NCI-H345 (cell line): ENCODE data around the gene UBN1.

Experiments
- DNase-seq: peaks from one replicate; lab custom pipeline; 2025; lab: John Stamatoyannopoulos, UW

UBN1 gene

DNA sequence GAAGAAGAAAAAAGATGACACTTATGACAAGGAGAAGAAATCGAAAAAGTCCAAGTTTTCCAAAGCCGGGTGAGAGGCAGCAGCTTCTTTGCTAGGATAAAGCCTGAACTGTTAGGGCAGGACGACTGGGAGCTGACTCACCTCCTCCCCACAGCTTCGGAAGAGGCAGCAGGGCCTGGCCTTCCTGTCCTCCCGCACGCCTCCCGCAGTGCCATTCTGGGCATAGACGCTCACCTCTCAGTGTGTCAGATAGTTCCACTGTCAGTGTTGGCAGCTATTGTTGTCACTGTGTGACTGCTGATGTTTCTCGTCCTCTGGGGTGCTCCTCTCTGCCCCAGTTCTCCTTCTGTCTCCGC lies 12.6 kb downstream of the UBN1 start:
- no peak for DNase-seq

DNA sequence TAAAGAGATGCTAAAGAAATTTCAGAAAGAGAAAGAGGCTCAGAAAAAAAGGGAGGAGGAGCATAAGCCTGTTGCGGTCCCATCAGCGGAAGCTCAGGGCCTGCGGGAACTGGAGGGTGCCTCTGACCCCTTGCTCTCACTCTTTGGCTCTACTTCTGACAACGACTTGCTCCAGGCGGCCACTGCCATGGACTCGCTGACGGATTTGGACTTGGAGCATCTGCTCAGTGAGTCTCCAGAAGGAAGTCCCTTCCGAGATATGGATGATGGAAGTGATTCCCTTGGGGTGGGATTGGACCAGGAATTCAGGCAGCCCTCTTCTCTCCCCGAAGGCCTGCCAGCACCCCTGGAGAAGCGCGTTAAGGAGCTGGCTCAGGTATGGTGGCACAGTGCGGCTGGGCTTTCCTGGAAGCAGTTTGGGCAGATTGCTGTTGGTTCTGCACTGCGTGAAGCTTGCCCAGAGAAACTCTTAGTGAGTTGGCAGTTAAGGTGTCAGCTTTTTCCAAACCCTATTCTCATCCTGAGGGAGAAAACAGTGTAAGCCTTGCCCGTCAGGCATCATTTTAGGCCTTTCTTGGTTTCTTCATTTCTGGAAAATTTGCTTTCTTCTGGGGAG lies 13.6 kb downstream of the UBN1 start:
- no peak for DNase-seq

DNA sequence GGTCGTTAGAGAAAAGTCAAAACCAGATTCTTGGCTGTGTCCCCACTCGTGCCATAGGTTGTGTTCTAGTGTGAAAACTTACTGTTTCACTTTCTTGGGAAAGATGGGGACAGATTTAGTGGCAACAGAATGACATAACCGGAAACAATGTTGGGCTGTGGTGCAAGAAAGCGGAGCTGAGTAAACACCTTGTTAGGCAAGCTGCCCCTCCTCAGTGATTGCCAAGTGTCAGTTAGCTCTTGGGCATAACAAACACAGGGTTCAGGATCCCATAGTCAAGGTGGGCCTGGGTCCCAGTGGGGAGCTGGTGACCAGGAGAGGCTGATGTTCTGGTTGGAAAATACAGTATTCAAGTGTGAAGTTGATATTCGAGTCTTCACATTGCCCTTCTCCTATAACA lies 15.4 kb downstream of the UBN1 start:
- DNase-seq, result no peak

DNA sequence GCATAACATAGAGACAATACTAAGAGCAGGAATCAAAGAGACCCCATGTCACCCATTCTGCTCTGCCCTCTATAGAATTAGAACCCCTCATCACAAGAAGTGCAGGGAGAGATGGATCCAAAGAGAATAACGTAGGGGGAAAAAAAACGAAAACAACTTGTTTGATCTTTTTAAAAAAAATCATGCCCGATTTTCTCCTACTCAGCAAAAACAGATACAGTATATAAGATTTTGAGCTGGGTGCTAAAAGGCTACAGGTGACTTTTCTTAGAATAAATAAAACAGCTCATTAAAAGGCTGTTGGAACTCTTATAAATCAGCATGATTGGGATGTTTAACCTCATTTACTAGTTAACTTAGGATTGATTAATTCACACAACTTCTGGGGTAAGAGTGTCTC lies 17.4 kb downstream of the UBN1 start:
- DNase-seq, result no peak

DNA sequence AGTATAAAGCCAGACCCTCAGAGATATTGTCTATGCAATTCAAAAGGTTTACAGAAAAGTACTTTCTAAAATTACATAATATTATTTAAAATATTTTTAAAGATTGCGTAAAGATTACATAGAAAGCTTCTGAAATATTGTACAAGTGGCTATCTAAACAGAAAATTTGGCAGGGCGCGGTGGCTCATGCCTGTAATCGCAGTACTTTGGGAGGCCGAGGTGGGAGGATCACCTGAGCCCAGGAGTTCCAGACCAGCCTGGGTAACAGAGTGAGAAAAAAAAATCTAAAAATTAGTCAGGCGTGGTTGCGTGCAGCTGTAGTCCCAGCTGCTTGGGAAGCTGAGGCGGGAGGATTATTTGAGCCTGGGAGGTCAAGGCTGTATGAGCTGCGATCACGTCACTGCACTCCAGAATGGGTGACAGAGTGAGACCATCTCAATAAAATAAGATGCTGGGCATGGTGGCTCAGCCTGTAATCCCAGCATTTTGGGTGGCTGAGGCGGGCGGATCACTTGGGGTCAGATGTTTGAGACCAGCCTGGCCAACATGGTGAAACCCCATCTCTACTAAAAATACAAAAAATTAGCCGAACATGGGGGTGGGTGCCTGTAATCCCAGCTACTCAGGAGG lies 18.1 kb downstream of the UBN1 start:
- DNase-seq, result no peak

DNA sequence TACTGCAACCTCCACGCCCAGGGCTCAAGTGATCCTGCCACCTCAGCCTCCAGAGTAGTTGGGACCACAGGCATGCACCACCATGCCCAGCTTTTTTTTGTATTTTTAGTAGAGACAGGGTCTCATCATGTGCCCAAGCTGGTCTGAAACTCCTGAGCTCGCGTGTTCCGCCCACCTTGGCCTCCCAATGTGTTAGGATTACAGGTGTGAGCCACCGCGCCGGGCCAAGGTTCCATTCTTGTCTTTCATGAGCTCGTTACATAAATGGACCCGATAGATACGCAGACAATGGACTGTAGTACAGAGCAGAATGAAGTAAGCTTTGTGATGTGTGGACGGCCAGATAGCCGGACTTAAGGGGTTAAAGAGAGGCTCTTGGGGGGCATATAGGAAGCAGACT lies 19.3 kb downstream of the UBN1 start:
- no peak for DNase-seq

DNA sequence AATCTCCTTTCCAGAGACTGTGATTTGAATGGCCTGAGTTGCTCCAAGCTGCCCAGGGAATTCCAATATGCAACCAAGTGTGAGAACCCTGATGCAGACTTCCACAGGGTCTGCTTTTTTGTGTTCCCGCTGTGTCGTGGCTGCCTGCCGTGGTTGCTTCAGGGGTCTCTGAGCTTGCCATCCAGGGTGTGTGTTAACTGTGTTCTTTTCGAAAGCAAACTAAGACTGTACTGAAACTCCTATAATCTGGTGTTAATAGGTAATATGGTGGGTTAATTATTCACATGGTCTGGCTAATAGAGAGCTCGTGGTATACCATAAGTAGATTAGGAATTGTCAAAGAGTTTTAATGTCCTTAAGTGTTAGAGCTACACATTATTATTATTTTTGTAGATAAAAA lies 20.7 kb downstream of the UBN1 start:
- DNase-seq, result no peak

DNA sequence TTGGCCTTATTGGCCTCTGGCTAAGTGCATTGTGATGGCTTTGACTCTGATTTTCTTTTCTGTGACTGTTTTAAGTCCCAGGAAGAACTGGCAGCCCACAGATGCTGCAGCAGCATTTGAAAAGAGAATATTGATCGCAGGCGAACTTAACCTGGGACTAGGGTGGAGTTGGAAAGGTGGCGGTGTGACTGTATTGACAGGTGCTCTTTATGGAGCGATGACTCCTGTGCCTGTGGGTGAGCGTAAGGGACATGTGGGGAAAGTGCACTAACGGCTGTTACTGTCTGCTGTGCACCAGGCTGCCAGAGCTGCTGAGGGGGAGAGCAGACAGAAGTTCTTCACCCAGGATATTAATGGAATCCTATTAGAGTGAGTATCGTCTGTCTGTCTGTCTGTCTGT lies 21.3 kb downstream of the UBN1 start:
- DNase-seq, result no peak

DNA sequence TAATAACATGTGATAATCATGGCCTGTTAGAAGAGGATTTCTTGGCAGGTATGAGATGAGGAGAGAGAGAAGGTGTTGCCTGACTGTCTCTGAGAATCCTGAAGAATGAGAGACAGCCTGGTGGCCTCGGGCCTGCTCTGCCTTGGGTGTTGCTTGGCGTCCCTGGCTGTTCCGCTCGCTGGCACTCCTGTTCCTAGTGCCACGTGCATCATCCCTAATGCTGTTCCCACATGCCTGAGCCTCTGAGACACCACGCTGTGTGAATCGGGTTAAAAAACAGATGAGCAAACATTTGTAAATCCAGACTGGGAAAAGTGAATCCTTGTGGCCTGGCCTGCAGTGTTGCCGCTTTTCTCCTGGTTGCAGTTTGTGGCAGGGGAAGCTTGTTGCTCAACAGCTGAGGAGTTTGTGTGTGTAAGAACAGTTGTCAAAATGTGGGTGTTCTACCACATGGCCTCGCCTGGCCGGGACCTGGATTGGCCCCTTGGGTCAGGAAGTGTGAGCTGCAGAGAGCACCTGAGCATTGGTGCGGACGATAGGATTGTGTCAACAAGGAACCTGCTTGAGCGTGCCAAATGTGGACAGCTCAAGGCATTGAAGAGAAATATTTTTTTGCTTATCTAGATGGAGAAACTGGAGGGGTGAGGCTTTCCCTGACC lies 22.0 kb downstream of the UBN1 start:
- no peak for DNase-seq

DNA sequence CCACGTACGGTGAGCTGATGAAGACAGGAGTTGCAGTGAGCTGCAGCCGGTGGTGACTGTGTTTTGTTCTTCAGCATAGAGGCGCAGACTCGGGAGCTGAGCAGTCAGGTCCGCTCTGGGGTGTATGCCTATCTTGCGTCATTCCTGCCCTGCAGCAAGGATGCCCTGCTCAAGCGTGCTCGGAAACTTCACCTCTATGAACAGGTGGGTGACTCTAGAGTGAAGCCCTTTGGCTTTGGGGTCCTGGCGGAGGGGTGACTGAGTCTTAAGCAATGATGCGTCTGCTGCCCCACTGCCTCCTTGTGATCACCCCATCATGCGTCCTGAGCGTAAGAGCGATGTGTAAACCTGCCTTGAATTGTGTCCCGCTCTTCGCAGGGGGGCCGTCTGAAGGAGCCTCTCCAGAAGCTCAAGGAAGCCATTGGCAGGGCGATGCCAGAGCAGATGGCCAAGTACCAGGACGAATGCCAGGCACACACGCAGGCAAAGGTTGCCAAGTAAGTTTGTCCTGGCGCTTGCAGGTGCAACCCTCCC lies 22.9 kb downstream of the UBN1 start:
- no peak for DNase-seq

DNA sequence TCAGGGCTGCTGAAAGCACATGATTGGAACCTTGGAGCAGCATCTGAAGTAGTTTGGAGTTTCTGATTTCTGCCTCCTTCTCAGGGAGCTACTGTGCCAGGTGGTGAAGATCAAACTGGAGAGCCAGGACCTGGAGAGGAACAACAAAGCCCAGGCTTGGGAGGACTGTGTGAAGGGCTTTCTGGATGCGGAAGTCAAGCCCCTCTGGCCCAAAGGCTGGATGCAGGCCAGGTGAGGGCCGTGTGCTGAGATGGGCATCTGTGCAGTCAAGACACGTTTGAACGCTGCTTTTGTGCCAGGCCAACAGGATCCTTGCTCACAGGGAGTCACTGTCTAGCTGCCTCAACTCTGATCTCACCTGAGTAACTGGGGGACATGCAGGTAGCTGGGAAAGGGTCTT lies 23.8 kb downstream of the UBN1 start:
- no peak for DNase-seq

DNA sequence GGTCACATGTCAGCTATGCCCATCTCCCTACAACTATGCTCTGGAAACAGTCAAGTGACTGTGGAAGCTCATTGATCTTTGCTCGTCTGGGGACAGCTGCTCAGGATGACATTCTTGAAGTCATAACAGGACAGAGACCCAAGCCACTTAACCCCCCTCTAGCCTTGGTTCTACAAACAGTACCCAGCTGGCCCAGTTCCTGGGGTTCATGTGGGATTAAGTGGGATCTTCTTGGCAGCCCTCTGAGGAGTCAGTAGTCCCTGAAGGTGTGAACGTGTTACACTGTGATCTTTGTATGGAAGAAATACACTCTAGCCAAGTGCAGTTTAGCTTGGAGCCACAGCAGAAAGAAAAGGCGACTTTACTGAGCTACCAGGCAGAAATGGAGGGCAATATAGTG lies 25.8 kb downstream of the UBN1 start:
- DNase-seq, result no peak

DNA sequence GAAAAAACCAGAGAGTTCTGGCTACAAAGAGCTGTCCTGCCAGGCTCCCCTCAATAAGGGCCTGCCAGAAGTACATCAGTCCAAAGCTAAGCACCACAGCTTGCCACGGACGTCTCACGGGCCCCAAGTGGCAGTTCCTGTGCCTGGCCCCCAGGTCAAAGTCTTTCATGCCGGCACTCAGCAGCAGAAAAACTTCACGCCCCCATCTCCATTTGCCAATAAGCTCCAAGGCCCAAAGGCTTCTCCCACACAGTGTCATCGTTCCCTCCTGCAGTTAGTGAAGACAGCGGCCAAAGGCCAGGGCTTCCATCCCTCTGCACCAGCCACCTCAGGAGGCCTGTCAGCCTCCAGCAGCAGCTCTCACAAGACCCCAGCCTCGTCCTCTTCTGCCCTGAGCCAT lies 27.4 kb downstream of the UBN1 start:
- DNase-seq, result no peak

DNA sequence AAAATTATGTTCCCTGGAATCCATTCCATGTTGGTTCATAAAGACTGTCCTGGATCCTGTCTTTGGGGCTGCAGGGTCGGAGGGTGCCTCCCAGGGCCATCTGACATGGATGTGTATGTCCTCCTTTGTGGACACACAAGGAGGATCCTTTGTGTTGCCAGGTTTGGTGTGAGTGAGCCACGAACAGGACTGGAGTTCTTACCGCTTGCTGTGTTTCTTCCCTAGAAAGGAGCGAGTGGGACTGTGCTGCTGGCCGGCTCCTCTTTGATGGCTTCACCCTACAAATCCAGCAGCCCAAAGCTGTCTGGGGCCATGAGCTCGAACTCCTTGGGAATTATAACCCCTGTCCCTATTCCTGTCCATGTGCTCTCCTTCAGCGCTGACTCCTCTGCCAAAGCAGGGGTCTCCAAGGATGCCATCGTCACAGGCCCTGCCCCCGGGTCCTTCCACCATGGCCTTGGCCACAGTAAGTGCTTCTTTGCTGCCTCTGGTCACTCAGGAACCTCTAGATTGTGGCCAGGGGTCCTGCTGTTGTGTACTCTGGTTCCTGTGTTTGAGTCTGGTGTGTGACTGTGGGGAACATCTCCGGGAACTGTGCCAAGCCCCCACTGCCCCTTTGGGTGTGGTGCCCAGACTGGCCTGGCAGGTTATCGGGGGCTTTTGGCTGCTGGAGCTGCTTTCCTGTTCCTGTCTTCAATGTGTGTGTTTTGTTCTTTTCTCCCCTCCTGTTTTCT lies 29.5 kb downstream of the UBN1 start:
- no peak for DNase-seq

DNA sequence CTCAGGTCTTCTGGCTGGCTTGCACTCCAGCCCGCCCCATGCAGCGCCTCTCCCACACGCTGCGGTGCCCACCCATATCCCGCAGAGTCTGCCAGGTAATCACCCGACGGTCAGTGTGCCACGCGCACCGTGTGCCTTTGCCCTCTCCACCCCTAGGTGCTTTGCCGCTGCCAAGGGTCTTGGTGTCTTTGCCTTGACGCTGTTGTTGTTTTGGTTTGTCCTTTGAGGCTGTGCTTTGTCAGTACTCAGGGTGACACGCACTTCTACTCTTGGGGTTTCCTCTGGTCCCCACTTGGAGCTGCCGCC lies 30.1 kb downstream of the UBN1 start:
- no peak for DNase-seq

DNA sequence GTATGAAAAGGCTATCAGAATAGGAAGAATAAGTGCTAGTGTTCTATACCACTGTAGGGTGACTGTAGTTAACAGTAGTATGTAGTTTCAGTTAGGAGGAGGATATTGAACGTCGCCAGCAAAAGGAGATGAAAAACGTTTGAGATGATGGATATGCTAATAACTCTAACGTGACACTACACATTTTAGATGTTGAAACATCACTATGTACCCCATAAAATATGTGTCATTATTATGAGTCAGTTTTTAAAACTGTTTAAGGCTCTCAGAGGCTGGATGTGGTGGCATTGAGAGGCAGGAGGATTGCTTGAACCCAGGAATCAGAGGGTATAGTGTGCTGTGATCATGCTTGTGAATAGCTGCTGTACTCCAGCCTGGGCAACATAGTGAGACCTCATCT lies 31.8 kb downstream of the UBN1 start:
- no peak for DNase-seq

DNA sequence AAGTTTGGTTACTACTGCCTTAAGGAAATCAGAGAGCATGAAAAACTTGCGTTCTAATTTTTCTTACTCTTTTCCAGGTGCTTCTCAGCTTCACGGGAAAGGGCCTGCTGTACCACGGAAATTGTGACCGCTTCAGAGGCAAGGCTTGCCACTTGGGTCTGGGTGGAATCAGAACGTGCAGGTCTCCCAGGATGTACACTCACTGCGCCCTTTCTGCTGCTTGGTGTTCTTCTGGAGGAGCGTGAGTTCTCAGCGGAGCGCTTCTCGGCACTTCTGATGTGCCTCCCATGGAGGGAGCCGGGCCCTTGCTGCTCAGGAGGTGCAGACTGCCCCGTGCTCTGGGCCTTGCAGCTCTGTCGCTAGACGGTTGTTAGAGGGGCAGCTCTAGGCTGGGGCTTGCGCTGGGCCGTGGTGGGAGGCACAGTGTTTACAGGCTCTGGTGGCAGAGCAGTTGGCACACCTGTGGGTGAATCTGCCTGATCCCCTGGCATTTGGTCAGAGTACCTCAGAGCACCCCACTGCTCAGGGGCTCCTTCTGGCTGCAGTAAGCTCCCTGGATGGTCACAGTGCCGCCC lies 32.8 kb downstream of the UBN1 start:
- no peak for DNase-seq

DNA sequence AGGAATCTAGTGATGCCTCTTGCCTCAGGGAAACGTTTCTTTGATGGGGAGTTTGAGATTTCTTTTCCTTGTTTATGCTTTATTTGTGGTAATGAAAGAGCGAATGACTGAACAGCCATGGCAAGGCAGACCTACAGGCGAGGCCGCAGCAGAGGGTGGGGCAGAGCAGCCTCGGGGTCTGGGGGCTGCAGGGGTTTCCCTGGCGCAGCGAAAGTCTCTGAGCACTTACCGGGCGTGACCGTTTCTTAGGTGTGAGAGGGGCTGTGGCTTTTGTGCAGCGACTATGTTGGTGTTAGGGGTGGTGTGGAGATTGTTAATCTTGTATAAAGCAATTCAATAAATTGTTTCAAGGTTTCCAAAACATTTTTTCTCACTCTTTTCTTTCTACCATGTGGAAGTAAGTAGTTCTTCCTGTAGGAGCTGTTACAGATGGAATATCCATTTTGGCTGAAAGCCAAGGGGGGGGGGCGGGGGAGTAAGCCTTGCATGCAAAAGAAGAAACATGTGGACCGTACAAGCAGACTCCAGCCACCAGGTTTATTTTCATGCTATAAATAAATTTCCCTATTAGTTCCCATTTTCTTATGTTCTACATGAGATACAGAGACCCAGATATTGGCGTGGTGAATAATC lies 34.8 kb downstream of the UBN1 start:
- DNase-seq, result peak; percentile 18

DNA sequence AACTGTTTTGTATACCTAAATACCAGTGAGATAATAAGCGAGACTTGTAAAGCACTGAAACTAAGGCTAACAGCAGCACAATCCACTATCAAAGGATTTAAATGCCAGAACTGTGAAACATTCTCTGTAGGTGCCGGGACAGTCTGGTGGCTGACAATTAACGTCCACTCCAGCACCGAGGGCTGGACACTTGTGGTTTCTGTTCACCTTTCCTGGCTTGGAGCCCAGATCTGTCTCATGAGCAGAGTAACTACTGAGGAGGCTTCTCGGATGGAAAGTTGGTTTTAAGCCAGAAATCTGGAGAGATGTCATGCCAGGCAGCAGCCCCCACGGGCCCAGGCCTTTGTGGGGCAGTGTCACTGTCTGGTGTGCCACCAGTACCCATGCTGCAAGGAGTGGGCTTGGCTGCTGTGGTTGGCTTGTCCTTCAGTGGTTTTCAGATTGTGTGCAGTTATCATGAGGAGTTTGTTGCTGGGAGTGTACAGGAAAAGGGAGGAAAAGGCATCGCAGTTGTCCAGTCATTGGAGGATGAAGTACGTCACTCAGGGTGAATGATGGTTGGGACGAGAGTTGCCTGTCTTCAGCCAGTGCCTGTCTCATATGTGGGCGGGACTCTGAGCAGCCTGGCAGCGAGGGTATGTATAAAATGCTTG lies 35.5 kb downstream of the UBN1 start:
- DNase-seq, result peak; percentile 65

DNA sequence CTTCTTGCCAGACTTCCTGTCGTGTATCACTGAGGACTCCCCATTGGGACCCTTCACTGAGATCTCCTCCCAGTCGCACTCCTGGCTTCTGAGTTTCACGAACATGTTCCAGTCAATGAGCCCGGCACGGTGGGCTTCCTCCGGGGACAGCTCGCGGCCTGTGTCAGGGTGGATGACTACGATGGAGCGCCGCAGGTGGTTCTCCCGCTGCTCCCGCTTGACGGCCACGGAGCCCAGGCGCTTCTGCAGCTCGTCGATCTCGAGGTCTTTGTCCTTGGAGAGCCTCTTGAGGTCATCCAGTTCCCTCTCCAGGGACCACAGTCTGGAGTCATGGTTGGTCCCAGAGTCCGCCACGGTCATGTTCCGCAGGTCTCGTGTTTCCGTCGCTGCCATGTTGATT lies 36.2 kb downstream of the UBN1 start:
- no peak for DNase-seq

DNA sequence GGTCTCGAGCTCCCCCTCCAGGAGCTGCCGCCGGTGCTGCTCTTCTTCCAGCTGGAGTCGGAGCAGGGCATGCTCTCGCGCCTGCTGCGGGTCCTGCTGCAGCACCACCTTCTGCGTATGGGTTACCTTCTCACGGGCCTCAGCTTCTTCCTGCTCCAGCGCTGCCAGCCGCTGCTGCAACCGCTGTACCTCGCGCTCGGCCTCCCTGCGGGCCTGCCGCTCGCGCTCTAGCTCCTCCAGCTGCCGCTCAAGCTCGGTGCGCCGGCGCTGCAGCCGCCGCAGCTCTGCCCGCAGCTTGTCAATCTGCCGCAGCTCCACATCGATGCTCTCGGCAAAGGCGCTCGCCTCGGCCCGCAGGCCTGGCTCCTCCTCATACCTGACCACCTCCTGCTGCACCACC lies 36.9 kb downstream of the UBN1 start:
- DNase-seq, result no peak
